Keratinocyte (primary cell): ENCODE measurements around the gene RASEF.

Experiments used
- CTCF ChIP-seq, 3 experiments: IDR thresholded peaks in 1 of 3; conservative IDR thresholded peaks in 1 of 3; optimal IDR thresholded peaks in 1 of 3; 2 replicates in 2 of 3; 3 replicates in 1 of 3; pipeline versions ENCODE3 to v1.5.1; 2011; ENCODE audit warnings: low read length in 3 of 3, mild to moderate bottlenecking in 3 of 3, moderate library complexity in 2 of 3, control low read depth in 1 of 3, inconsistent platforms in 1 of 3; ENCODE audit not compliant: insufficient read depth in 2 of 3; ENCODE audit errors: extremely low read depth in 1 of 3
- EZH2 ChIP-seq: IDR thresholded peaks from one replicate; pipeline ENCODE4 v1.6.1; 2012; ENCODE audit warnings: inconsistent platforms, mild to moderate bottlenecking, low read length, moderate library complexity

GRCh38 chr9:83111169-83111568 is 48.2 kb upstream of the RASEF start:
- TF ChIP-seq CTCF (optimal IDR thresholded peaks at IDR 0.05 in 1 of 3, IDR thresholded peaks at IDR 0.05 in 1 of 3, conservative IDR thresholded peaks at IDR 0.05 in 1 of 3; ENCODE audit: extremely low read depth in 1 of 3, insufficient read depth in 2 of 3, low read length in 3 of 3) = no peak
- no peak for TF ChIP-seq EZH2
